ENCODE results near the gene MT1E. TPM values are rescaled to one million over a fixed set of nuclear protein-coding genes. Genes with fewer than 3 reads are reported as not detected.
"Not testable (repeated sequence)": the region's sequence is repeated elsewhere in the genome, so short reads cannot be mapped to it uniquely, and the experiment has no call there.

The MT1E gene
- total RNA-seq, 2 donors from 2014 or later = 64.7 to 240 TPM

GRCh38 chr16:56662357-56663354 lies 37.1 kb downstream of the MT1E start:
- intact Hi-C loops (cut with DNase I, micrococcal nuclease) = no loop called here
- ATAC-seq (no peak), DNase-seq (no peak)

- DNase-seq (no peak), ATAC-seq (no peak)
- intact Hi-C loops (cut with DNase I, micrococcal nuclease) = no loop called here
Observed at GRCh38 chr16:56664506-56664905, 38.9 kb downstream of the MT1E start.

GRCh38 chr16:56665286-56666261 lies 40.0 kb downstream of the MT1E start:
- ATAC-seq; intact Hi-C loops (cut with DNase I, micrococcal nuclease); DNase-seq: not testable (repeated sequence)

- DNase-seq = peak; percentile 74 to 85
- ATAC-seq = peak; percentile 91
- intact Hi-C loops (cut with DNase I, micrococcal nuclease) = no loop called here
Observed at GRCh38 chr16:56667581-56668571, 42.3 kb downstream of the MT1E start, which contains the start of gene MT1G. Gene MT1G, minus strand, starts transcription at chr16:56668065. Its CDS starts 72 bp downstream, at chr16:56667993.

GRCh38 chr16:56669005-56669839 lies 43.6 kb downstream of the MT1E start, which contains the start of gene MT1H:
Gene MT1H, plus strand, starts transcription at chr16:56669814. Its CDS starts 71 bp downstream, at chr16:56669885.
- intact Hi-C loops (cut with DNase I, micrococcal nuclease) = no loop called here
- ATAC-seq (peak; percentile 60), DNase-seq (peak; percentile 52 to 54)

- intact Hi-C loops (cut with DNase I, micrococcal nuclease) = no loop called here
- DNase-seq = no peak
- ATAC-seq = no peak
Observed at GRCh38 chr16:56669840-56670619, 44.4 kb downstream of the MT1E start.

GRCh38 chr16:56670620-56670934 lies 45.0 kb downstream of the MT1E start:
- intact Hi-C loops (cut with DNase I, micrococcal nuclease) = no loop called here
- no peak for ATAC-seq

GRCh38 chr16:56671691-56672090 lies 46.1 kb downstream of the MT1E start:
- DNase-seq; intact Hi-C loops (cut with DNase I, micrococcal nuclease); ATAC-seq: not testable (repeated sequence)

More at GRCh38 chr16:56670620-56670934, 45.0 kb downstream of the MT1E start:
- no peak for DNase-seq

- ATAC-seq; DNase-seq; intact Hi-C loops (cut with DNase I, micrococcal nuclease): not testable (repeated sequence)
Observed at GRCh38 chr16:56672171-56672570, 46.6 kb downstream of the MT1E start.

GRCh38 chr16:56672761-56673536 lies 47.4 kb downstream of the MT1E start:
- DNase-seq = no peak
- no peak for ATAC-seq
- intact Hi-C loops (cut with DNase I, micrococcal nuclease) = no loop called here

GRCh38 chr16:56673921-56674320 lies 48.3 kb downstream of the MT1E start:
- ATAC-seq (peak; percentile 39), DNase-seq (peak in 1 of 2 donors; percentile 38)
- intact Hi-C loops (cut with DNase I, micrococcal nuclease) = no loop called here

- ATAC-seq; DNase-seq; intact Hi-C loops (cut with DNase I, micrococcal nuclease): not testable (repeated sequence)
Observed at GRCh38 chr16:56674570-56674969, 49.0 kb downstream of the MT1E start.

- ATAC-seq = peak; percentile 74
- intact Hi-C loops (cut with DNase I, micrococcal nuclease) = no loop called here
- peak in 1 of 2 donors; percentile 41 for DNase-seq
Observed at GRCh38 chr16:56675685-56676210, 50.2 kb downstream of the MT1E start.
